Suprapubic skin (tissue), 4 donors: ENCODE results near the gene NTM. TPM values are rescaled to one million over a fixed set of nuclear protein-coding genes. Genes with fewer than 3 reads are reported as not detected.

Experiments used
- DNase-seq, 2 donors: peaks; one replicate each; pipeline ENCODE4 v3.0.0-alpha.2; 2019; ENCODE audit warnings: low spot score in 2 of 2
- H3K27ac ChIP-seq: fragments of 200-600 bp; sonication (generic); one replicate; pipeline ENCODE4 v1.5.1; 2019
- H3K27me3 ChIP-seq: fragments of 200-600 bp; sonication (generic); one replicate; pipeline ENCODE4 v1.5.1; 2019
- H3K36me3 ChIP-seq: fragments of 200-600 bp; sonication (generic); one replicate; pipeline ENCODE4 v1.5.1; 2019
- H3K4me1 ChIP-seq: fragments of 200-600 bp; sonication (generic); one replicate; pipeline ENCODE4 v1.5.1; 2019
- H3K4me3 ChIP-seq: fragments of 200-600 bp; sonication (generic); one replicate; pipeline ENCODE4 v1.5.1; 2019; ENCODE audit warnings: mild to moderate bottlenecking
- H3K9me3 ChIP-seq: fragments of 200-600 bp; sonication (generic); one replicate; pipeline ENCODE4 v1.5.1; 2019
- CTCF ChIP-seq, 2 donors: fragments of 200-600 bp in 1 of 2; fragments of 450-650 bp in 1 of 2; sonication (generic) in 1 of 2; IDR thresholded peaks; one replicate each; pipeline ENCODE4 v1.5.1; 2016 to 2019; ENCODE audit warnings: antibody characterized with exemption in 2 of 2, mild to moderate bottlenecking in 1 of 2, moderate library complexity in 1 of 2
- EP300 ChIP-seq: sonication (generic); formaldehyde crosslinking; IDR thresholded peaks from one replicate; pipeline ENCODE4 v1.6.1; 2017; ENCODE audit warnings: antibody characterized with exemption
- POLR2A ChIP-seq, 2 donors: fragments of 450-650 bp; IDR thresholded peaks; one replicate each; pipeline ENCODE4 v1.6.1; 2017; ENCODE audit warnings: antibody characterized with exemption in 2 of 2, mild to moderate bottlenecking in 2 of 2, moderate library complexity in 2 of 2
- POLR2AphosphoS5 ChIP-seq, 3 donors: sonication (generic); formaldehyde crosslinking; IDR thresholded peaks; one replicate each; pipeline ENCODE4 v1.6.1; 2017; ENCODE audit warnings: antibody characterized with exemption in 3 of 3
- WGBS: methylation state at CpG from one replicate; pipeline ENCODE4 v1.1.5; 2018; 5-methylcytosine and 5-hydroxymethylcytosine counted together
- total RNA-seq, 4 donors: library from RNA; depleted of rRNA; stranded (reverse); fragments of >200 nt; gene quantifications; one replicate each; pipeline ENCODE4 v1.1.0, GENCODE V29; 2016

Gene NTM
- total RNA-seq, 4 donors from 2014 or later: 0.19 to 19.1 (median 2.1) TPM

- H3K27me3 ChIP-seq: peaks cover 3% of the 10 kb centered on the region
- peak in 1 of 2 donors; percentile 22 for TF ChIP-seq CTCF (IDR thresholded peaks at IDR 0.05)
- no peak for TF ChIP-seq EP300
- no peak overlapping the region for H3K27ac ChIP-seq
- WGBS: 61% methylated on average over 10 of the region's 10 CpGs
- no peak overlapping the region for H3K4me3 ChIP-seq
- H3K36me3 ChIP-seq: no peaks in the 10 kb centered on the region
- no peaks in the 10 kb centered on the region for H3K4me1 ChIP-seq
- DNase-seq: no peak
- no peaks in the 10 kb centered on the region for H3K9me3 ChIP-seq
Observed at GRCh38 chr11:131867457-131868257, 497.2 kb downstream of the NTM start.

GRCh38 chr11:131868629-131869507 lies 498.5 kb downstream of the NTM start:
- H3K27ac ChIP-seq: no peak overlapping the region
- no peaks in the 10 kb centered on the region for H3K9me3 ChIP-seq
- peaks cover 3% of the 10 kb centered on the region for H3K27me3 ChIP-seq
- no peak for TF ChIP-seq POLR2A (IDR thresholded peaks at IDR 0.05)
- no peak for TF ChIP-seq POLR2AphosphoS5 (IDR thresholded peaks at IDR 0.05)
- no peak for TF ChIP-seq EP300
- TF ChIP-seq CTCF (IDR thresholded peaks at IDR 0.05): no peak
- no peak overlapping the region for H3K4me3 ChIP-seq
- H3K36me3 ChIP-seq: no peaks in the 10 kb centered on the region
- WGBS: 68% methylated on average over 18 of the region's 18 CpGs
- DNase-seq: no peak
- no peaks in the 10 kb centered on the region for H3K4me1 ChIP-seq

GRCh38 chr11:131870305-131870704 lies 499.9 kb downstream of the NTM start:
- H3K4me1 ChIP-seq: no peaks in the 10 kb centered on the region
- H3K9me3 ChIP-seq: no peaks in the 10 kb centered on the region
- no peak overlapping the region for H3K27ac ChIP-seq
- DNase-seq: no peak
- WGBS: 80% methylated on average over 2 of the region's 2 CpGs
- H3K4me3 ChIP-seq: no peak overlapping the region
- TF ChIP-seq EP300 (no peak), CTCF (IDR thresholded peaks at IDR 0.05) (no peak), POLR2A (IDR thresholded peaks at IDR 0.05) (no peak), POLR2AphosphoS5 (IDR thresholded peaks at IDR 0.05) (no peak)
- H3K27me3 ChIP-seq: peaks cover 3% of the 10 kb centered on the region
- no peaks in the 10 kb centered on the region for H3K36me3 ChIP-seq

- TF ChIP-seq CTCF (IDR thresholded peaks at IDR 0.05): no peak
- TF ChIP-seq POLR2AphosphoS5 (IDR thresholded peaks at IDR 0.05): no peak
- no peak for DNase-seq
- Histone ChIP-seq H3K4me1 (no peaks in the 10 kb centered on the region), H3K27ac (no peak overlapping the region), H3K9me3 (no peaks in the 10 kb centered on the region), H3K4me3 (no peak overlapping the region), H3K27me3 (peaks cover 3% of the 10 kb centered on the region), H3K36me3 (no peaks in the 10 kb centered on the region)
- WGBS: 62% methylated on average over 2 of the region's 2 CpGs
Observed at GRCh38 chr11:131871006-131871405, 500.6 kb downstream of the NTM start.

- H3K9me3 ChIP-seq: no peaks in the 10 kb centered on the region
- H3K4me3 ChIP-seq: no peak overlapping the region
- H3K27ac ChIP-seq: no peak overlapping the region
- H3K4me1 ChIP-seq: no peaks in the 10 kb centered on the region
- H3K27me3 ChIP-seq: no peaks in the 10 kb centered on the region
- H3K36me3 ChIP-seq: no peaks in the 10 kb centered on the region
- no peak for TF ChIP-seq POLR2A (IDR thresholded peaks at IDR 0.05)
- TF ChIP-seq POLR2AphosphoS5 (IDR thresholded peaks at IDR 0.05): no peak
- no peak for TF ChIP-seq EP300
- no peak for TF ChIP-seq CTCF (IDR thresholded peaks at IDR 0.05)
- no peak for DNase-seq
Observed at GRCh38 chr11:131874070-131874469, 503.7 kb downstream of the NTM start.
